EL (cell line): ENCODE measurements around the gene SPOCK1.

Experiments
- DNase-seq: peaks from one replicate; pipeline ENCODE4 v3.0.0-alpha.2; 2016

SPOCK1 gene

GRCh38 chr5:137040641-137041340 lies 458.3 kb downstream of the SPOCK1 start:
- peak; percentile 21 for DNase-seq

- no peak for DNase-seq
These were observed 459.1 kb downstream of the SPOCK1 start for GRCh38 chr5:137040024-137040423.

GRCh38 chr5:137037848-137038247 lies 461.3 kb downstream of the SPOCK1 start:
- no peak for DNase-seq

- no peak for DNase-seq
These were observed 462.5 kb downstream of the SPOCK1 start for GRCh38 chr5:137036640-137037039.

GRCh38 chr5:137035480-137035878 lies 463.6 kb downstream of the SPOCK1 start:
- peak; percentile 25 for DNase-seq

GRCh38 chr5:137034764-137035479 lies 464.2 kb downstream of the SPOCK1 start:
- no peak for DNase-seq

GRCh38 chr5:137034213-137034612 lies 464.9 kb downstream of the SPOCK1 start:
- no peak for DNase-seq

GRCh38 chr5:137032929-137033328 lies 466.2 kb downstream of the SPOCK1 start:
- no peak for DNase-seq

GRCh38 chr5:137027758-137028157 lies 471.4 kb downstream of the SPOCK1 start:
- no peak for DNase-seq

GRCh38 chr5:137026296-137026695 lies 472.8 kb downstream of the SPOCK1 start:
- no peak for DNase-seq

- no peak for DNase-seq
These were observed 475.1 kb downstream of the SPOCK1 start for GRCh38 chr5:137024044-137024443.

- DNase-seq, result no peak
These were observed 475.8 kb downstream of the SPOCK1 start for GRCh38 chr5:137023371-137023770.

GRCh38 chr5:137022725-137023124 lies 476.4 kb downstream of the SPOCK1 start:
- no peak for DNase-seq

GRCh38 chr5:137022043-137022442 lies 477.1 kb downstream of the SPOCK1 start:
- no peak for DNase-seq

- DNase-seq, result no peak
These were observed 479.9 kb downstream of the SPOCK1 start for GRCh38 chr5:137019229-137019628.

- DNase-seq, result no peak
These were observed 482.3 kb downstream of the SPOCK1 start for GRCh38 chr5:137016783-137017324.

GRCh38 chr5:137015540-137016116 lies 483.5 kb downstream of the SPOCK1 start:
- no peak for DNase-seq

GRCh38 chr5:137014731-137015130 lies 484.4 kb downstream of the SPOCK1 start:
- DNase-seq, result no peak

GRCh38 chr5:137010226-137010625 lies 488.9 kb downstream of the SPOCK1 start:
- no peak for DNase-seq

- no peak for DNase-seq
These were observed 494.8 kb downstream of the SPOCK1 start for GRCh38 chr5:137004279-137004678.

GRCh38 chr5:137001026-137001569 lies 498.0 kb downstream of the SPOCK1 start:
- DNase-seq, result no peak

GRCh38 chr5:136999787-137000186 lies 499.3 kb downstream of the SPOCK1 start:
- no peak for DNase-seq

- no peak for DNase-seq
These were observed 500.2 kb downstream of the SPOCK1 start for GRCh38 chr5:136998854-136999357.
